ENCODE measurements around the gene SOS1. TPM values are rescaled to one million over a fixed set of nuclear protein-coding genes. Genes with fewer than 3 reads are reported as not detected.

SOS1 gene
- total and polyA plus RNA-seq, 2 of the 13 experiments (the other 11 are each of a cell fraction or from before 2014, with no cell fraction given), result 20.8 to 60.4 TPM

DNA sequence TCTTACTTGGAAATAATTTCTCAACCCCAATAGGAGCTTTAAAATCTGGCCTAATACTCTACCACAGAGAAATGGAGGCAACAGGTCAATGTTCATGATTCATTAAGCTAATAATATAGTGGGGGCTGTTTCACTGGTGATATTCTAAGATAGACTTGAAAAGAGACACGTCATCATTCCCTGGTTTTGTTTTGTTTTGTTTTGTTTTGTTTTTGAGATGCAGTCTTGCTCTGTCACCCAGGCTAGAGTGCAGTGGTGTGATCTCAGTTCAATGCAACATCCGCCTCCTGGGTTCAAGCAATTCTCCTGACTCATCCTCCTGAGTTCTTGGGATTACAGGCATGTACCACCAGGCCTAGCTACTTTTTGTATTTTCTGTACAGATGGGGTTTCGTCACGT lies 37.5 kb upstream of the SOS1 start:
- in situ Hi-C loops (cut with HindIII; ENCODE audit: extremely low pct_ligation_motif_present, low pct_unique_long_range_greater_than_20kb), result no loop called here

GRCh38 chr2:39156846-39157245 lies 36.0 kb upstream of the SOS1 start:
- no peak overlapping the region for H3K9ac ChIP-seq (ENCODE audit: insufficient read depth, low read depth, low read length)
- no peaks in the 10 kb centered on the region for H3K27me3 ChIP-seq (ENCODE audit: control insufficient read depth in 1 of 2, insufficient read depth in 2 of 2, low read length in 2 of 2)
- H4K20me1 ChIP-seq (ENCODE audit: insufficient read depth, low read length), result no peaks in the 10 kb centered on the region
- CTCF ChIA-PET (ENCODE audit: low intra/inter-chr PET ratio, low total read pairs), result no interaction called here
- intact Hi-C loops (cut with micrococcal nuclease; ENCODE audit: unreplicated experiment), result no loop called here
- H3K4me3 ChIP-seq (replicated peaks in 1 of 3; ENCODE audit: insufficient read depth in 1 of 3, low read depth in 2 of 3, low read length in 3 of 3), result no peak overlapping the region
- no peaks in the 10 kb centered on the region for H3K79me2 ChIP-seq (ENCODE audit: insufficient read depth, low read length)
- H3K4me2 ChIP-seq (ENCODE audit: low read depth, low read length), result no peak overlapping the region
- no peak for TF ChIP-seq ZNF432 (CRISPR knock-in tag; IDR thresholded peaks at IDR 0.05; ENCODE audit: borderline replicate concordance)
- no TSS peak for BruUV-seq (replicated peaks)
- no peaks in the 10 kb centered on the region for H3K9me3 ChIP-seq (ENCODE audit: low read length)
- no peak overlapping the region for H2AFZ ChIP-seq (ENCODE audit: low read length)
- no peak overlapping the region for H3K27ac ChIP-seq (ENCODE audit: extremely low read length, insufficient read depth, low read length)
- WGBS (ENCODE audit: low lambda C conversion rate), result 72% methylated on average over 6 of the region's 6 CpGs
- POLR2A ChIA-PET, result no interaction called here
- in situ Hi-C loops (cut with HindIII; ENCODE audit: extremely low pct_ligation_motif_present, low pct_unique_long_range_greater_than_20kb), result no loop called here
- no peaks in the 10 kb centered on the region for H3K4me1 ChIP-seq (ENCODE audit: insufficient read depth, low read length)
- DNase-seq (ENCODE audit: low spot score), result no peak
- no peaks in the 10 kb centered on the region for H3K36me3 ChIP-seq (replicated peaks in 1 of 2; ENCODE audit: control insufficient read depth in 1 of 2, insufficient read depth in 2 of 2, low read length in 2 of 2)
- no peak for FAIRE-seq
- no peak for ATAC-seq

More for the DNA sequence above, 37.5 kb upstream of the SOS1 start:
- Histone ChIP-seq H3K9ac (ENCODE audit: insufficient read depth, low read depth, low read length) (no peak overlapping the region), H3K27ac (ENCODE audit: extremely low read length, insufficient read depth, low read length) (no peak overlapping the region), H3K79me2 (ENCODE audit: insufficient read depth, low read length) (no peaks in the 10 kb centered on the region), H4K20me1 (ENCODE audit: insufficient read depth, low read length) (no peaks in the 10 kb centered on the region), H3K4me3 (replicated peaks in 1 of 3; ENCODE audit: insufficient read depth in 1 of 3, low read depth in 2 of 3, low read length in 3 of 3) (no peak overlapping the region), H3K4me2 (ENCODE audit: low read depth, low read length) (no peak overlapping the region), H3K4me1 (ENCODE audit: insufficient read depth, low read length) (no peaks in the 10 kb centered on the region), H3K27me3 (ENCODE audit: control insufficient read depth in 1 of 2, insufficient read depth in 2 of 2, low read length in 2 of 2) (no peaks in the 10 kb centered on the region), H3K9me3 (ENCODE audit: low read length) (no peaks in the 10 kb centered on the region), H3K36me3 (replicated peaks in 1 of 2; ENCODE audit: control insufficient read depth in 1 of 2, insufficient read depth in 2 of 2, low read length in 2 of 2) (no peaks in the 10 kb centered on the region), H2AFZ (ENCODE audit: low read length) (no peak overlapping the region)
- FAIRE-seq (no peak), DNase-seq (ENCODE audit: low spot score) (no peak), ATAC-seq (no peak)
- CTCF ChIA-PET (ENCODE audit: low intra/inter-chr PET ratio, low total read pairs), result no interaction called here
- 83% methylated on average over 4 of the region's 4 CpGs for whole genome bisulfite sequencing (ENCODE audit: low lambda C conversion rate)
- TF ChIP-seq CREB1 (IDR thresholded peaks at IDR 0.05) (peak; percentile 80), CREB1 (CRISPR knock-in tag; IDR thresholded peaks at IDR 0.05) (no peak), NCOA5 (CRISPR knock-in tag; IDR thresholded peaks at IDR 0.05) (no peak), CEBPG (CRISPR knock-in tag; IDR thresholded peaks at IDR 0.05) (no peak), NRL (CRISPR knock-in tag; IDR thresholded peaks at IDR 0.05; ENCODE audit: borderline replicate concordance) (no peak), RFX1 (IDR thresholded peaks at IDR 0.05) (no peak), ZNF589 (CRISPR knock-in tag; conservative IDR thresholded peaks at IDR 0.05) (no peak)
- POLR2A ChIA-PET, result no interaction called here
- BruUV-seq (replicated peaks), result no TSS peak
- intact Hi-C loops (cut with micrococcal nuclease; ENCODE audit: unreplicated experiment), result no loop called here

Data from HepG2 (cell line).